DMS114 treated with DMSO at 0.1 percent for 48 hours (cell line): Measurements from ENCODE around the gene TBC1D7.

Experiments used
- DNase-seq: peaks from one replicate; lab custom pipeline; 2025; ENCODE audit not compliant: unreplicated experiment; lab: John Stamatoyannopoulos, UW

The TBC1D7 gene

DNA sequence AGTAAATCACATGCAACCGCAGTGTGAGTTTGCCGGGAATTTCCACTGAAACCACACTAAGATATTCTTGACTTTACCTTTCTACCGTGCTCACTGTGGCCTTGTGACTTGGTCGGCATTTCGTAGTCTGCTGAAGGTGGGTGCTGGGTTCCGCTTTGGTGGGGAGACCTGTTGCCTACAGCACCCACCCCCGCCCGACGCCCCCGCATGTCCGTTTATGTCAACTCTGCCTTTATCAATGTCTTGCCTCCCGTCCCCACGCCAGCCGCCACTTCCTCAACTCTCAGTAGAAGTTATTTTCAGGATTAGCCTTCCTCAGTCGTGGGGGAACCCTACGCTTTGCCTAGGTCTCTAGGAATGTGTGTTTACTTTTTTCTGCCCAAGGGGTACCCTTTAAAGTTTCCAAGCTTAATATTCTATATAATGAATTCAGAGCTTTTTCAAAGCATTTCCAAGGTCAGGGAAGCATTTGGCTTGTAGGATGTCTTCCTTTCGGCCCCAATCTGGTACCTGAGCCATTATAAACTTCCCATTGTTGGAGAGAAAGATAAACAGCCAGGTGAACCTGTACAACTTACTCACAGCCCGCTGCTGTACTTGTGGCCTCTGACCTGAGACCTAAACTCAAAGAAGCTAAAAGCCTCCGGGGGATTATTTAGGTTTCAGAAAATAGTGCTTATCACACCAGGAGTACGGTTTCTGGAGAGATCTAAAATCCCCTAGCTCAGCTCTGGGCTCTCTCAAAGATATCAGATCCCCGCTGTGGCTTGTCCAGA lies 54.2 kb downstream of the TBC1D7 start:
- DNase-seq: no peak

- DNase-seq: no peak
These were observed 55.0 kb downstream of the TBC1D7 start for GRCh38 chr6:13273202-13273930.

GRCh38 chr6:13272131-13273046 lies 55.9 kb downstream of the TBC1D7 start:
- no peak for DNase-seq

GRCh38 chr6:13268913-13269518 lies 59.3 kb downstream of the TBC1D7 start:
- no peak for DNase-seq

DNA sequence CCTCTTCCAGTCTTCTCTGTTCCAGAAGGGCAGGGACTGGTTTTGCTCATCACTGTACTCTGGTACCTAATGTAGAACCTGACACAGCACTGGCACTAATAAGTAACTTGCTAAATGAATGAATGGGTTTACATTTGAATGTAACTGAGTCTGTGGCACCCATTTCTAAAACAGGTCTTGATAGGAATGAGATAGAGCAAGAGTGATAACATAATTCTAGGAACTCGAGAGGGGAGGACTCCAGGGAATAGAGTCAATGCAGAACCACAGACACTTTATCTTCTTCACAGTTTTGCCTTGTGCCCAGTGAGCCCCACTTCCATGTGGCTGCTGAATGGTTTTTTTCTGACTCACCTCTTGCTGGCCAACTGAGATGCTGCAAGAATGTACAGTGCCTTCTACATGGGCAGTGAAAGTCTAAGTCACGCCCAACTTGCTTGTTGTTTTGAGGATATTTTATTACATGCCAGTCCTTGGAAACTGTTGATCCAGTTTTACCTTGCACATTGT lies 61.1 kb downstream of the TBC1D7 start:
- no peak for DNase-seq

DNA sequence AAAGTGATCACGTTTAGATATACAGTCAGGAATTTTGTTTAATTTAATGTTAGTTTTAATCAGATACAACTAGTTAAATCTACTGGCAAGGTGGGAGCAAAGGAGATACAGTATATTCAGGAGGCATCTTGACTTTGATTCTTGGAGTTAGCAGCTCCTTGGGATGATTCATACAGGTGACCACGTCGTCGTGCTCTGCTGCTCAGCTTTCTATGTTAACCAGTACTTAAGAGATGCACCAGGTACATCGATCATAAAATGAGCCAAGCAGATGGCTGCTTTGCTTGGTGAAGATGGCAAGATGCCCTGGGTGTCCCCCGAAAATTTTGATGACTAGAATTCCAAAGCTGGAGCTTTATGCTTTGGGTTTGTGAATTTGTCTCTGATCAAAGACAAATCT lies 64.7 kb downstream of the TBC1D7 start:
- no peak for DNase-seq

- DNase-seq: no peak
These were observed 65.8 kb downstream of the TBC1D7 start for GRCh38 chr6:13262302-13263230.

GRCh38 chr6:13261464-13261994 lies 66.8 kb downstream of the TBC1D7 start:
- DNase-seq: no peak

DNA sequence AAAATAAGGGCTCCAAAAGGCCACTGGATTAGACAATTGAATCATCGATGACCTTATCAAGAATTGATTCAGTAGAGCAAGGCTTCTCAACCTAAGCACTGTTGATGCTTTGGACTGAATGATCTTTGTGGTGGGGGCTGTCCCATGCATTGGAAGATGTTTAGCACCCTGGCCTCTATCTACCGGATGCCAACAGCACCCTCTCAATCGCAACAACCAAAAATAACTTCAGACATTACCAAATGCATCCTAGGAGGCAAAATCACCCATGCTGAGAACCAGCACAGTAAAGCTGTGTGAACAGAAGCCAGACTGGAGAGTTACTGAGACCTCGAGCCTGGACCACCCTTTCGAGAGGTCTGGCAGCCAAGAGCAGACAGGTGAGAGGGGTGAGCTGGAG lies 67.5 kb downstream of the TBC1D7 start:
- DNase-seq: no peak

DNA sequence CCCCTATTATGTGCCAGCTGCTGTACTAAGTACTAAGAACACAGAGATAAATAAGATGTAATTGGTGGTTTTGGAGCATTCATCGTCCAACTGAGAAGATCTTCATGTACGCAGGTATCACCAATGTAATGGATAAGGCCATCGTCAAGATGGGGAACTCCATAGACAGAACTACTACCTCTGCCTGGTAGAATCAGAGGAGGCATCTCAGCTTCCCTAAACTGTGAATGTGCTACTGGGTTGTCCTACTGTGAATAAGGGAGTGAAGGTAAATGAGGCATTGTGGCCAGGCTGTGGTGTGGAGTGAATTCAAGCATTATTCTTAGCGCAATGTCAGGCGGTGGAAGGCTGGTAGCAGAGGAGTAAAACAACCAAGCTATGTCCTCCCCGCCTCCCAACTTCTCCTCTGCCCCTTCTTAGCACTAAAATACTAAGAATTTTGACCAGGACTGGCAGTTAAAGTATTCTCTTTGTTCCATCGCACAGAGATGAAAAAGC lies 68.2 kb downstream of the TBC1D7 start:
- DNase-seq: no peak

DNA sequence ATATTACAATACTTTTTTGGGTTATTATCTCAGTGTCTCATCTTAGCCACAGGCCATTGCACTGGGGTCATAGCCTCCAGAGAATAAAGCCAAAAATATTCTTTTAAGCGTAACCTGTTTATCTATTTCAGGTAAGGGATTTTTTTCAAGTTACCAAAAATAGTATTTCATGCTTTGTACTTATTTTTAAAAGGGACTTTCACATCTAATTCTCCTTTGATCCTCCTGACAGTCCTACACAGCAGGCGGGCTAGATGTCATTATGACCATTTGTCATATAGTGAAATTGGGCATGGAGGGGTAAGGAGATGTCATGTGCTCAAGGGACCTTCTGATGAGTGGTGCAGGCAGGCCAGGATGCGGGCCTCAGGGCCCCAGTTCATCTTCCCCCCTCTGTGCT lies 68.9 kb downstream of the TBC1D7 start:
- no peak for DNase-seq

DNA sequence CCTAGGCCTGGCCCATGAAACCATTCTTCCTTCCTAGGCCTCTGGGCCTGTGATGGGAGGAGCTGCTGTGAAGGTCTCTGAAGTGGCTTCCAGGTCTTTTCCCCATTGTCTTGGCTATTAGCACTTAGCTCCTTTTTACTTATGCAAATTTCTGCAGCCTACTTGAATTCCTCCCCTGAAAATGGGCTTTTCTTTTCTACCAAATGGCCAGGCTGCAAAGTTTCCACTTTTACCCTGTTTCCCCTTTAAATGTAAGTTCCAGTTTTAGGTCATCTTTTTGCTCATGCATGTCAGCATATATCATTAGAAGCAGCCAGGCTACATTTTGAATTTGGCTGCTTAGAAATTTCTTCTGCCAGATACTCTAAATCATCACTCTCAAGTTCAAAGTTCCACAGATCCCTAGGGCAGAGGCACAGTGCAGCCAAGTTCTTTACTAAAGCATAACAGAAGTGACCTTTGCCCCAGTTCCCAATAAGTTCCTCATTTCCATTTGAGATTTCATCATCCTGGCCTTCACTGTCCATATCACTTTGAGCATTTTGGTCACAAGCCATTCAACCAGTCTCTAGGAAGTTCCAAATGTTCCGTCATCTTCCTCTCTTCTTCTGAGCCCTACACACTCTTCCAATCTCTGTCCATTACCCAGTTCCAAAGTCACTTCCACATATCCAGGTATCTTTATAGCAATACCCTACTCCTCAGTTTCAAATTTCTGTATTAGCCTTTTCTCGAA lies 71.9 kb downstream of the TBC1D7 start:
- no peak for DNase-seq
